ENCODE data around the gene PARP6.

The PARP6 gene

GRCh38 chr15:72198356-72199204, 73.8 kb downstream of the PARP6 start:
- peak; percentile 89 for DNase-seq

GRCh38 chr15:72197460-72198355, 74.6 kb downstream of the PARP6 start, which contains the start of gene GRAMD2A:
GRAMD2A (minus strand) TSS chr15:72197787.
- DNase-seq = peak; percentile 35

GRCh38 chr15:72197041-72197459, 75.3 kb downstream of the PARP6 start:
- DNase-seq = no peak

- DNase-seq = no peak
Observed at GRCh38 chr15:72196409-72197040, 75.8 kb downstream of the PARP6 start.

- DNase-seq = no peak
Observed at GRCh38 chr15:72195101-72195511, 77.2 kb downstream of the PARP6 start.

GRCh38 chr15:72193836-72194396, 78.4 kb downstream of the PARP6 start:
- no peak for DNase-seq

GRCh38 chr15:72192416-72192815, 79.9 kb downstream of the PARP6 start:
- no peak for DNase-seq
